ENCODE data around the gene MKNK2.

The MKNK2 gene

GRCh38 chr19:2079865-2080301 lies 28.8 kb upstream of the MKNK2 start:
- DNase-seq: no peak

DNA sequence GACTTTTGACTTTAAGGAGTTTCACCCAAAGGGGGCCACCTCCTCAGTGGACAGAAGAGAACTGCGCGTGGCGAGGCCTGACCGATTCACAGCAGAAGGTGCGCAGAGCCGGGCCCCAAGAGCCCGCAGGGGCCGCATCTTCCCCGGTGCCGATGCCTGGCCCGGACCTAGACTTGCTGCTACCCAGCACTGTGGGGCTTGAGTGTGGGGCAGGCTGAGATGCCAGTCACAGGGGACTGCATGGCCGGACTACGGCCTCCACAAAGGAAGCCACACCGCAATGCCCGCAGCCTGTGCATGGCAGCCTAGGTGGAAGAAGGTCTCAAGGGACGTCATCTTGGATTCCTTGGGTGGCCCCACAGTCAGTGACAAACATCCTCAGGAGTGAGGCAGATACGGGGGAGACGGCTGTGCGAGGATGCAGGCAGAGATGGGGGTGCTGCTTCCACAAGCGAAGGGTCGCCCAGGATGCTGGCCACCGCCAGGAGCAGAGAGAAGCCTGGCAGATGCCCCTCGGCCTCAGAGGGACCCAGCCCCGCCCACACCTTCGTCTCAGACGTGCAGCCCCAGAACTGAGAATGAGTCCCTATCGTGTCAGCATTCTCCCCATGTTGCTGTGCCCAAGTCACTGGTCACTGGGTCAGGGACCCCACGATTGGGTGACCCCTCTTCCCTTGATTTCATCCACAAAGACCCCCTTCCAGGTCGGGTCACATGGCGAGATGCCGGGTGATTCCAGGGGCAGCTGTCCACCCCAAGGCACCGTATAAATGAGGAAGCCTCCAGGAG lies 28.2 kb upstream of the MKNK2 start:
- DNase-seq: no peak

DNA sequence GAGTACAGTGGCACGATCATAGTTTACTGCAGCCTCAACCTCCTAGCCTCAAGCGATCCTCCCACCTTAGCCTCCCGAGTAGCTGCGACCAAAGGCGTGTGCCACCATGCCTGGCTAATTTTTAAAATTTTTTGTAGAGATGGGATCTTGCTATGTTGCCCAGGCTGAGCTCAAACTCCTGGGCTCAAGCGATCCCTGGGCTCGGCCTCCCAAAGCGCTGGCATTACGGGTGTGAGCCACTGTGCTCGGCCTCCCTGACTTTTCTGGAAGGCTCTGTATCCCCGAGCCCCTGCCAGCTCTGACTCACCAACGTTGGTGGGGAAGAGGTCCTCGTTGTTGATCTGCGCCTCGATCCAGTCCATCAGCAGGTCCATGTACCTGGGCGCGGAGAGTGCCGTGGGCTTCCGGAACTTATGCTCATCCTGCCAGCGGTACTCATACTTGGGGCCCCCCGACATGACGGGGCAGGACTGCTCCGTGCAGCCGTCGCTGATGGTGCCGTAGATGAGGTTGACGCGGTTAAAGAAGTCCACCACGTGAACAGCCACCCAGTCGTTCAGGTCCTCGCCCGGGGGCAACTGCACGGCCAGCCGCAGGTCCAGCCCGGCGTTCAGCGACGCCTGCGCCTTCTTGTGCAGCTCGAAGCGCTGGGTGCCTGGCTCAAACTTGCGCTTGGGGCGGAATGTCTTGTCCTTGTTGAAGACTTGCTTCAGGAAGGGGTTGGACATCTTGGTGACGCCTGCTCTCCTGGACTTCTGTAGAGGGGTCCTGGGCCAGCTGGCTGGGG lies 27.0 kb upstream of the MKNK2 start:
- DNase-seq: no peak

DNA sequence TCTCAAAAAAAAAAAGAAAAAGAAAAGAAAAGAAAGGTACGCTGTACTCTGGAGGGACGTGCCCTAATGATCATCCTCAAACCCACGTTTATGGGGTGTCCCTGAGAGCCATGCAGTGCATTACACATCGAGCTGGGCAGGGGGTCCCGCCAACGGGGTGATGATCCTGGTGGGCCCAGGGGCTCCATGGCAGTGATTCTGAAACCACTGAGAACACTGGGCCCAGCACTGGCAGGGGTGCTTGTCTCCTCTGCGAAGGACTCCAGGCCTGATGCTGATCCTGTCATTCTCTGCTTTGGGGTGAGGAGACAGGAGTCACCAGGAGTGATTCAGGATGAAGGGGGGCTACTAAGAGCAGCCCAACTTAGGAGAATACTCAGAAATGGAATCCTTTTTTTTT lies 26.4 kb upstream of the MKNK2 start:
- DNase-seq: no peak

DNA sequence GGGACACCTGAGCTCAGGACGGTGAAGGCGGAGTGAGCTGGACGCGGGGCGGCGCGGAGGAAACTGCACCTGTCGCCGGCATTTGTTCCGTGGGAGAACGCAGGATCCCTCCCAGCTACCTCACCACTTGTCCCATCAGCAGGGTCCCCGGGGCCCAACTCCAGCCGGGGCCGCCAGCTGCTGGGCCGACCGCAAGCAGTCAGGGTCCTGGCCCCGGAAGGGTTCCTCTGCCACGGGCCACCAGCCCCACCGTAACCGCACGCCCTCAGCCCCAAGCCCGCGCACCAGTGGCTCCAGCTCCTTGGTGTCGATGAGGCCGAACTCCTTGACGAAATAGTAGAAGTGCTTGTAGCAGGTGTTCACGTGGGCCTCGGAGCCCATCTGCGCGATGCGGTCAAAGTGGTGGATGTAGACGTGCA lies 25.5 kb upstream of the MKNK2 start:
- DNase-seq: no peak

GRCh38 chr19:2072757-2073551 lies 21.9 kb upstream of the MKNK2 start:
- no peak for DNase-seq

DNA sequence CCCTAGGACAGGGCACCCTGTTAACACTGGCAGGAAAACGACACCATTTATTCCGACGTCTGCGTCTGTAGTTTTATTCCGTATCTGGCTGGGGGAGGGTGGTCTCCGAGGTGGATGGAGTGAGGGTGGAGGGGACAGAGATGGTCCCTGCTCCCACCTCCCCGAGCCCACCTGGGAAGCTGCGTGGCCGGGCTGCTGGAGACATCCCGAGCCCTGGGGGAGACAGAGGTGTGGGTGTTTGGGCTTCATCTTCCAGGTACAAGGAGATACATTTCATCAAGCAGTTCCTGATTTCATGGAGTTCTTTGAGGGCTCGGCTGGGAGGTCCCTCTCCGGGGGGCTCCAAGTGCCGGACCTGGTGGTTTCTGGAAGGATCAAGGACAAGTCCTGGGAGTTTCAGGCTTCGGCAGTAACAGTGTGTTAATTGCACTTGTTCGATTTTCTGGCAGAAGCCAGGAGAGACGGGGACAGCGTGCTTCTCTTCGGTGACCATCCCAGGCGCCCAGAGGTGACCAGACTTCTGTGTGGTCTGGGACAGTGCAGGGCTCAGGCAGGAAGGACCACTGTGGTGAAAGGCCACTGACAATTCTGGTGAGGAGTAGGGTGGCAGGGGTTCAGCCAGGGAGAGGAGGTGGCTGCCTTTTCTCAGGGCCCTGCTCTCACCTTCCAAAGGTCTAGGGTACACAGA lies 20.1 kb upstream of the MKNK2 start:
- DNase-seq: no peak

DNA sequence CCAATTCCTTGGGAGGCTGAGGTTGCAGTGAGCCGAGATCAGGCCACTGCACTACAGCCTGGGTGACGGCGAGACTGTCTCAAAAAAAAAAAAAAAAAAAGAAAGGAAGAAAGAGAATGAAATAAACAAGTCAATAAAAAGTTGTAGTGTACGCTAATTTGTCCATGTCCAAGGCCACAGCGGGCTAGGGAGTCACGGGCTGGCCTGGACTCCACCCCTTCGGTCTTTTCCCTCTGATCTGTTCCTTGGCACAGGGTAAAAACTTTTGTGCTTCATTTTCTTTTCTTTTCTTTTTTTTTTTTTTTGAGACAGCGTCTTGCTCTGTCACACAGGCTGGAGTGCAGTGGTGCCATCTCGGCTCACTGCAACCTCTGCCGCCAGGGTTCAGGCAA lies 19.4 kb upstream of the MKNK2 start:
- DNase-seq: no peak

DNA sequence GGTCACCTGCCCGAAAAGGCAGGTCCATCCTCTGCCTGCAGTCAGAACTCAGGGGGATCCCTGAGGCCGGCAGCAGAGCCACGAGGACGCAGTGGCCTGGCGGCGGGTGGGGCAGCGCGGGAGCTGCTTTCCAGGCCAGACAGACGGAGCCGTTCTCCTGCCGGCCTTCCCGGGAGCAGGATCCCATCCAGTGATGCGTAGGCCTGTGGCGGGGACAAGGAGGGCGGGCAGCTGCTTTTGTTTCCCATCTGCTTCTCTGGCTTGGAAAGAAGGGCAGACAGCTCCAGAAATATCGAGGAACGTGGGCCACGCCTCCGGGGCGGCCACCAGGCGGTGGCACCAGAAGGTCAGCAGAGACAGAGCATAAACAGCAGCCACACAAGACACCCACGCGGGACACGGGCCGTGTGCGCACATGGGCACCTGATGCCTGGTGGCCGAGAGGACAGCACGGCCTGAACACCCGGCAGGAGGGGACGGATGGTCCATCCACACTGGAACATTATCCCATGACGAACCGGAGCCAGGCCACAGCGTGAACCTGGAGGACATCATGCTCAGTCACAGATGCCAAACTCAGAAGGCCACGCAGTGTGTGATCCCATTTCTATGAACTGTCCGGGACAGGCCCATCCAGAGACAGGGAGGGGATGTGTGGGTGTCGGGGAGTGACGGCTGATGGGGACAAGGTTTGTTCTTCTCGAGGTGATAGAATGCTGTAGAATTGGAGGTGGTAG lies 13.9 kb upstream of the MKNK2 start:
- no peak for DNase-seq

- DNase-seq: no peak
These were observed 13.3 kb upstream of the MKNK2 start for GRCh38 chr19:2064395-2064787.

DNA sequence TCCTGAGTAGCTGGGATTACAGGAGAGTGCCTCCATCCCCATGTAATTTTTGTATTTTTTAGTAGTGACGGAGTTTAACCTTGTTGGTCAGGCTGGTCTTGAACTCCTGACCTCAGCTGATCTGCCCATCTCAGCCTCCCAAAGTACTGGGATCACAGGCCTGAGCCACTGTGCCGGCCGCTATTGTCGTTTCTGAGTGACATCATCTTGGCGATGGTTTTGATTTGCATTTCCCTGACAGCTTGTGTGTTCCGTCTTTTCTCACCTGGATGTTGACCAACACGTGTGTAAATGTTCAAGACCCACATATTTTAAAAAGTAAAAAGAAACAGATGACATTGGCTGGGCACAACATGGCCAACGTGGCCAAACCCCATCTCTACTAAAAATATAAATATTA lies 12.8 kb upstream of the MKNK2 start:
- no peak for DNase-seq

DNA sequence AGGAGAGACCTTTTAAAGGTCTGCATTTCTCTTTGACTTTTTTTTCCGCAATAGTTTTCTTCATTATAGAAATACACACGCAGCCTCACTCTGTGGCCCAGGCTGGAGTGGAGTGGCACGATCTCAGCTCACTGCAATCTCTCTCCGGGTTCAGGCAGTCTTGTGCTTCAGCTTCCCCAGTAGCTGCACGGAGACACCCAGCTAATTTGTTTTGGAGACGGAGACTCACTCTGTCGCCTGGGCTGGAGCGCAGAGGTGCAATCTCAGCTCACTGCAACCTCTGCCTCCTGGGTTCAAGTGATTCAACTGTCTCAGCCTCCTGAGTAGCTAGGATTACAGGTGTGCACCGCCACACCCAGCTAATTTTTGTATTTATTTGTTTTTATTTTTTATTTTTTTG lies 11.7 kb upstream of the MKNK2 start:
- no peak for DNase-seq

DNA sequence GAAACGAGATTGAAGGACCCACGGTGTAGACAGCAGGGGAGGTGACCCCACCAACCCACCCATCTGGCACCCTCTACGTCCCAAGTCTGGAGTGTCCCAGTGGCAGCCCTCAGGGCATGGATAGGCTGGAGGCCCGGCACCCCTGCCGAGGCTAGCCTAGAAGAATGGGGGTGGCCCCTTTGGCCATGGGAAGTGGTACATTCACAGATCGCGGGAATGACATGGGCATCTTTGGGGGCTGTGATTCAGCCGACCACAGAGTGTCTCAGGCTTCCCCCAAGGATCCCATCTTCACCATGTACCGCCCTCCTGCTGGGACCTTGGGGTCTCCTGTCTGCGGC lies 11.3 kb upstream of the MKNK2 start:
- DNase-seq: no peak

GRCh38 chr19:2061495-2062388 lies 10.7 kb upstream of the MKNK2 start:
- DNase-seq: peak; percentile 99

- DNase-seq: peak in 1 of 2 experiments; percentile 34
These were observed 9.9 kb upstream of the MKNK2 start for GRCh38 chr19:2060884-2061494.

DNA sequence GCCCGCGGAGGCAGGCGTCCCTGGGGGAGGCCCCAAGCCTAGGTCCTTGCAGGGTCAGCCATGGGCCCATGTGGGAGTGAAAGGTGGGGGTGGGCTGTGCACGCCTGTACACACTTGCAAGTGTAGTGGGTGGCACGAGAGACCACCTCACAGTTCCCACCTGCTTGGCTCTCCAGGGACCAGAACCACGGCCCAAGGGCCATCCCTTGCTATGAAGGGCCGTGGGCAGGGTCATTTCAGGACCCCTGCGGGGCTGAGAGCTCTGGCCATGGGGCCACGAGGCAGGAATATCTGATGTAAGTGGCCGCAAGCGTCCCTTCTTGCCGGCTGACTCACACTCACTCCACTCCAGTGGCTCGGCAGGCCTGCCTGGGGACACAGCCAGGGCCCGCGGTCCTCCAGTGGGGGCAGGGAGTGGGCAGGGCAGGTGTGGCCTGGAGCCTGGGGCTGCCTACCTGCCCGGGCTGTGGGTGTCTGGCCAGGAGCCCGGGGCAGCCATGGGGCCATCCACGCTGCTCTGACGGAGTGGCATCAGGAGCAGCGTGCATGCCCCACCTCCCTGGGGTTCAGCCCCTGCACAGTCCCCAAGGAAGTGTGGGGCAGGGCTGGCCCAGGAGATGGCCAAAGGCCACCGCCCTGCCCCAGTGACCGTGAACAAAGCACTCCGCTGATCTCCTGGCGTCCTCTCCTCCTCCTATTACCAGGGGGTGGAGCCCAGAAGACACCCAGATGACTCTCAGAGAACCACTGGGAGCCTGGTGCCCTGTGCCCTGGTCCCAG lies 8.6 kb upstream of the MKNK2 start:
- DNase-seq: no peak

GRCh38 chr19:2058570-2059421 lies 7.8 kb upstream of the MKNK2 start:
- no peak for DNase-seq

DNA sequence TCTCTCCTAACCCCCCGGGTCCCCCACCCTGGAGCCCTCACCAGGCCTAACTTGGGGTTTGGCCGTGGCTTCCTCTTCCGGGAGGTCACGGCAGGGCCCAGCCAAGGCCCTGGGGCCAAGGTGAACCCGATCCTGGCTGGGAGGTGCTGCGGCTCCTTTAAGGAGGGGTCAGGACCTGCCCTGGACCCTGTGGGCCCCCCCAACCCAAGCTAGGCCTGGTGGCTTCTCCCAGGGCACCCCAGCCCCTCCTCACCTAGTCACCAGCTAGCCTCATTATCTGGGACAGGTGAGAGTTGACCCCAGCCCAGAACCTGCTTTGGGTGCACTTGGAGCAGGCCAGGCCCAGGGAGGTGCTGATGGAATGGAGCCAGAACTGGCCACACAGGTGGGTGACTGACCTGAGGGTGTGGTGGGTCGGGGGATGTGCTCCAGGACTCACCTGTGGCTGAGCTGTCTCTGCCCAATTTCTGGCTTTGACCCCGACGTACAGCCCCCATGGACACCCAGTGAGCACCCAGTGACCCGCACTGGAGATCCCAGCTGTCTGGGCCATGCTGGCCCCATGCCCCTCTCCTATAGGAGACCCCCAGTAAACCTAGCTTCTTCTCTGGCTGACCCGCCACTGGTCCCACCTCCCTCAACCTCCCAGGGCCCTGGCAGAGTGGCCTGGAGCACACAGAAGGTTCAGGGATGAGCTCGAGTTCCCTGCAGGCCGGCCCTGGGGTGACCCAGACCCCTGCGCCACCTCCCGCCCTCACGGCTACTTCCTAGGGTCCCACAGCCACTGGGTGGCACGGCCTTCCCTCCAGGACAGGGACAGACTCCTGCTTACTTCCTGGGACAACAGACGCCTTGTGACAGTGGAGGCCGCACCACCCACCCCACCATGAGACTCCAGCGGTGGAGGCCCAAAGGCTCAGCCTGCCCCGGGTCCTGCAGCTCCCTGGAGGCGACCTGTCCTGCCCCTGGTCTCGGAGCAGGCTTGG lies 6.7 kb upstream of the MKNK2 start:
- no peak for DNase-seq
